HUES6 (cell line): ENCODE results near the gene SDC4.
A peak's percentile ranks its signal among the peaks of the same experiment; 100 is the strongest.

Experiments
- H3K27ac ChIP-seq: 2 replicates; pipeline ENCODE4 v1.7.0; 2013; ENCODE audit warnings: low read depth, mild to moderate bottlenecking, low read length, inconsistent platforms
- H3K27me3 ChIP-seq: 2 replicates; pipeline ENCODE4 v1.6.1; 2013; ENCODE audit warnings: low read length; ENCODE audit not compliant: control insufficient read depth, insufficient read depth
- H3K36me3 ChIP-seq: 2 replicates; pipeline ENCODE4 v1.6.1; 2013; ENCODE audit warnings: low read length; ENCODE audit not compliant: control insufficient read depth, insufficient read depth
- H3K4me1 ChIP-seq: 2 replicates; pipeline ENCODE4 v1.6.1; 2013; ENCODE audit warnings: low read length; ENCODE audit not compliant: control insufficient read depth, insufficient read depth
- H3K4me3 ChIP-seq: 2 replicates; pipeline ENCODE4 v1.5.1; 2013; ENCODE audit warnings: low read depth, low read length
- H3K9ac ChIP-seq: one replicate; pipeline ENCODE4 v1.6.1; 2013; ENCODE audit warnings: mild to moderate bottlenecking, low read length
- H3K9me3 ChIP-seq: 2 replicates; pipeline ENCODE4 v1.6.1; 2013; ENCODE audit warnings: low read depth, low read length; ENCODE audit not compliant: control insufficient read depth, insufficient read depth

Gene SDC4

DNA sequence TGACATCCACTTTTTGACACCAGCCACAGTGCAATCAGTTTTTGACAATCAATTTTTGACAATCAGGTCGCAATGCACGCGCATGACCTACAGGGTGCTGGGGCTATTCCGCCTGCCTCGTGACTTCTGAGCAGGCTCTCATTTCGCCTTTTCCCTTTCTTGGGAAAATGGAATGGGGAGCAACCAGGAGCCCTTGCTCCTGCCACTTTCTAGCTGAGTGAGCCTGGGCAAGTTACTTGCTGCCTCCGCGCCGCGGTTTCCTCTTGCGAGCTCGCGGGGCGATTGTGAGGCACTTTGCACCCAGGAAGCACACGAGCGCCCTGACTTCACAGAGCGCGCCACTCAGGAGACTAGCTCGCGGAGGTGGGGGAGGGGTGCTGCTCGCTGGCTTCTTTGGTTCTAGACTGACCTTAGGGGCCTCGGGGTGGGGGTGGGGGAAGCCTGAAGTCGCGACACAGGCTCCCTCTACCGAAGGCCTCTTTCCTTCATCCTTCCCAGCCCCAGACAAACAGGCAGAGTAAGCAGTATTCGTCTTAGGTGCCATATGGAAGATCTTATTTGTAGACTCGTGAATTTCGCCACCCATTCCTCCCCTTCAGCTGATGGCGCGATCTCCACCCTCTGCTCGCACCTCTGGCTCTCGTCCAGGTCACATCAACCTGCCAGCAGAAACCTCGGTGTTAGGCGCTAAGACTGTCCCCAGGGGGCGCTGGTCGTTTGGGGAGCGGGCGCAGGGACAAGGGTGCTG is 25.3 kb upstream of the SDC4 start:
- Histone ChIP-seq H3K9ac (peak overlapping the region; percentile 24), H3K4me1 (peaks cover 6% of the 10 kb centered on the region), H3K27me3 (peaks cover 14% of the 10 kb centered on the region), H3K4me3 (peak overlapping the region; percentile 63), H3K36me3 (0 out of 2 replicates have a peak, but pooled peaks cover 3% of the 10 kb centered on the region), H3K27ac (no peak overlapping the region), H3K9me3 (no peaks in the 10 kb centered on the region)

DNA sequence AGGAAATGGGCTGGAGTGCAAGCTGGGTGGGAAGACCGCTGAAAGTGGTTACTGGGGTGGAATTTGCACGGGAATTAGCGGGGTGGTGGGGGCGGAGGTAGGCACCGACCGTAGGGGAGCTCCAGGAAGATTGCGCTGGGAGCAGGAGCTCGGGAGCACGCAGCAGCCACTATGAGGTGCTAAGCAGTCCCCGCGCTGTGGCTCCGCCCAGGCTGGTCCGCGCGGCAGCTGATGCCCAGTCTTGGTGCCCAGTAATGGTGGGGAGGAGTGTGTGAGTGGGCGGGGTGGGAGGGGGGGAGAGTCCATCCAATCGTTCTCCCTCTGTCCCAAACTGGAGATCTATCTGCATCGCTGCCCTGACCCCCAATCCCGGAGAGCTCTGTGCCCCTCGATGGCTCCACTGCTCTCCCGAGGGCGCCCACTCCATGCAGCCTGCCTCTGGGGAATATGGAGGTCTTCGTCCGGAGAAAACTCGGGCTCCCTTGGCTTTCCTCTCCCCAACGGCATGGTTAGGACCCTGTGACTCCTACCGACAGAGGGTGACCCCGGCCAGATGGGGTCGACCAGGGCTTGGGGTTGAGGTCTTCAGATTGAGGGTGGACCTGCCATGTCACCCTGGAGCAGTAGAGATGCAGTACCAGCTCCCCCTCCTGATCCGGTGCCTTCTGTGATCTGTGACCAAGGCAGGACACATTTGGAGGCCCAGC is 24.6 kb upstream of the SDC4 start:
- Histone ChIP-seq H3K4me3 (peak overlapping the region; percentile 63), H3K4me1 (peaks cover 6% of the 10 kb centered on the region), H3K36me3 (peaks cover 5% of the 10 kb centered on the region; the same call in 1 of the 2 replicates), H3K9me3 (no peaks in the 10 kb centered on the region), H3K27ac (no peak overlapping the region), H3K9ac (peak overlapping the region; percentile 24), H3K27me3 (peaks cover 14% of the 10 kb centered on the region)

DNA sequence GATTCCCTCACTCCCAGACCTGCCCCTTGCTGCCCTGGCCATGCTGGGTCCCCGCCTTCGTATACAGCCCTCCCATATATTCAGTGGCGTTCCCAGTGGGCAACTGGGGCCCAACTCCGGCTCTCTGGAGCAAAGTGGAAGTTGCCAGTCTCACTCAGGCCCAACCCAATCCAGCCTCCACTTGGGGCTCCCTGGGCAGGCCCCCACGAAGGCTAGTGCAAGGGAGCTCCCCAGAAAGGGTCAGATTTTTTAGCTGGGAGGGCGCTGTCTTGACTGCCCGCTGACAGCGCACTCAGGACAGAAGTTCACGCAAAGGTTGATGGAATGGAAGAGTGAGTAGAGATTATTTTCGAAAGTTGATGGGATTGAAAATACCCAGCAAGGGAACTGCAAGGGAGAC is 24.0 kb upstream of the SDC4 start:
- H3K4me3 ChIP-seq, result peak overlapping the region; percentile 63; the same call in 1 of the 2 replicates
- H3K4me1 ChIP-seq, result peaks cover 6% of the 10 kb centered on the region
- H3K27ac ChIP-seq, result no peak overlapping the region
- no peaks in the 10 kb centered on the region for H3K9me3 ChIP-seq
- H3K9ac ChIP-seq, result no peak overlapping the region
- peaks cover 14% of the 10 kb centered on the region for H3K27me3 ChIP-seq
- peaks cover 10% of the 10 kb centered on the region for H3K36me3 ChIP-seq

DNA sequence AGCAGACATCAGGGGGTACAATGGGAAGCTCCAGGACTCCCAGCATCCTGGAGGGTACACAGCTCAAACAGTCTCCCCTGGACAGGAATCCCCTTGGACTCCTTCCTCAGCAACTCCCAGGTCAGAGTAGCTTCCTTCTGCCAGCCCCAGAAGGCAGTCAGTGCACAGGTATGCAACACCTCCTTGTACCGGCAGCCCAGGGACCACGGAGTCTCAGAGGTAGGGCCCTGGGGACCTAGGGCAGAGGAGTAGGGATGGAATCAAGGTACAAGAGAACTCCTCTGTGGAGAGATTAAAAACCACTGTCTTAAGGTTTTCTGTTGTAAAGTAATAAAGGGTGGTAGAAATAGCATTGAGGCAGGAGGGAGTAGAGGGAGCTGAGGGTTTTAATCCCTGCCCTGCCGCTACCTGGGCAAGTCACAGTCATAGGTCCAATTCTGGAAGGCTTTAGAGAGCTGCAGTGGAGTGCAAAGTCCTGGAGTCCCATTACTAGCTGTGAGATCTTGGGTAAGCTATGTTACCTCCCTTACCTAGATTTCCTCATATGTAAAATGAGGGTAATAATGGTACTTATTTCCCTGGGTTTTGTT is 22.4 kb upstream of the SDC4 start:
- peaks cover 24% of the 10 kb centered on the region for H3K36me3 ChIP-seq
- no peak overlapping the region for H3K9ac ChIP-seq
- no peak overlapping the region for H3K4me3 ChIP-seq
- no peak overlapping the region for H3K27ac ChIP-seq
- H3K9me3 ChIP-seq, result no peaks in the 10 kb centered on the region
- peaks cover 14% of the 10 kb centered on the region for H3K27me3 ChIP-seq
- H3K4me1 ChIP-seq, result peaks cover 6% of the 10 kb centered on the region

DNA sequence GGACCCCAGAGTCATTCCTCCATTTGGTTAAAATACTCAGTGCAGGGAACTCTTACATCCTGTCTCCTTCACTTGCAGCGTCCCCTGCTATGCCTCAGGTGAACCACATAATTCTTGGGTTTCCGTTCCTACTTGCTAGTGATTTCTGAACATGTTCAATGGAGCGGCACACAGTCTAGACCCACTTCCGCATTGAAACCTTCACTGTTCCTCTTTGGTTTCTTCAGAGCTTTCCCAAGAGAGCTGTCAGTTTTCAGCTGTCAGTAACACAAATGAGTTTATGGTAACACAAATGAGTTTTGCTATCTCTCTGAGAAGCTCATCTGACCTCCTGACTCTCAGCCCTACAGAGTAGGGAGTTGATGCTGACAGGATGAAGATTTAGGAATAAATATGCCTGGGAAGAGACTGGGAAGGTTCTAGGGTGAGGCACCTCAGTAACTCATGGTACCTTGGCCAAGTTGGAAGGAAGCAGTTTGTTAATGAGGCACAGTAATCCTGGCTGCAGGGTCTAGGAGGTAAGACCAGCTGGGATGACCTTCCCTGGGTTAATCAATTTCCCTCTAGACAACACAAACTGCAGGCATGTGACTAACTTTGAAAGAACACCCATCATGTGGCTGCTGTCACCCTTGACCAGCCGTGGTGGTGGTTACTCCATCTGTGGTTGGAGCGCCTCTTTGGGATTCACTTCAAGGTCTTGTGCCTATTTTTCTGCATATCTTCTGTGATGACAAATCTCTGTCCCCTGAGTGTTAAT is 20.2 kb upstream of the SDC4 start:
- peaks cover 5% of the 10 kb centered on the region for H3K4me1 ChIP-seq
- H3K4me3 ChIP-seq, result no peak overlapping the region
- peaks cover 27% of the 10 kb centered on the region for H3K36me3 ChIP-seq
- peaks cover 14% of the 10 kb centered on the region for H3K27me3 ChIP-seq
- no peak overlapping the region for H3K27ac ChIP-seq
- H3K9ac ChIP-seq, result no peak overlapping the region
- no peaks in the 10 kb centered on the region for H3K9me3 ChIP-seq

DNA sequence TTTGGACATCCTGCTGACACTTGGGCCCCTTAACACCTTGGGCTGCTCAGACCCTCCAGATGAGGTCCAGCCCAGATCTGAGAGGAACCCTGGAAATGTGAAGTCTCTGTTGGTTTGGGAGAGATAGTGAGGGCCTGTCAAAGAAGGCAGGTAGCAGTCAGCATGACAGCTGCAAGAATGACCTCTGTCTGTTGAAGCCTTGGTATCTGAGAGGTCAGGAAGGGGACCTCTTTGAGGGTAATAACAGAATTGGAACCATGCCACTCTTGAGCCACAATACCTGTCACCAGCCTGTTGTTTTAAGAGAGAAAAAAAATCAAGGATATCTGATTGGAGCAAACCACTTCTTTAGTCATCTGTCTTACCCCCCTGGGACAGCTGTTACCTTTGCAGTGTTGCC is 18.9 kb upstream of the SDC4 start:
- no peak overlapping the region for H3K27ac ChIP-seq
- H3K27me3 ChIP-seq, result 0 out of 2 replicates have a peak, but pooled peaks cover under 1% of the 10 kb centered on the region
- peaks cover 27% of the 10 kb centered on the region for H3K36me3 ChIP-seq
- H3K4me3 ChIP-seq, result no peak overlapping the region
- no peaks in the 10 kb centered on the region for H3K4me1 ChIP-seq
- H3K9ac ChIP-seq, result no peak overlapping the region
- H3K9me3 ChIP-seq, result no peaks in the 10 kb centered on the region

DNA sequence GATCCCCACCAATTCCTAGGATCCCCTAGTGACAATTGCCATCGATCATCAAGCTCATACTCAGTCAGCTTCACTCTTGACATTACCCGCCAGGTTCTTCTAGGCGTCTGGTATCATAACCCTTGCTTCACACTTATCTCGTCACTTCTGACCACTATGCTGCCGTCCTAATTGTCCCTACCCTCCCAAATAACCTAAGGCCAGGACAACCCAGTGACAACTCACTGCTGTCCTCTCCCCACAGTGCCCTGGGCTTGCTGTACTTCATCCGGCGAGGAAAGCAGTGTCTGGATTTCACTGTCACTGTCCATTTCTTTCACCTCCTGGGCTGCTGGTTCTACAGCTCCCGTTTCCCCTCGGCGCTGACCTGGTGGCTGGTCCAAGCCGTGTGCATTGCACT is 18.4 kb upstream of the SDC4 start:
- peaks cover 27% of the 10 kb centered on the region for H3K36me3 ChIP-seq
- no peaks in the 10 kb centered on the region for H3K9me3 ChIP-seq
- H3K27ac ChIP-seq, result no peak overlapping the region
- no peak overlapping the region for H3K4me3 ChIP-seq
- H3K9ac ChIP-seq, result no peak overlapping the region
- H3K27me3 ChIP-seq, result no peaks in the 10 kb centered on the region
- H3K4me1 ChIP-seq, result no peaks in the 10 kb centered on the region

DNA sequence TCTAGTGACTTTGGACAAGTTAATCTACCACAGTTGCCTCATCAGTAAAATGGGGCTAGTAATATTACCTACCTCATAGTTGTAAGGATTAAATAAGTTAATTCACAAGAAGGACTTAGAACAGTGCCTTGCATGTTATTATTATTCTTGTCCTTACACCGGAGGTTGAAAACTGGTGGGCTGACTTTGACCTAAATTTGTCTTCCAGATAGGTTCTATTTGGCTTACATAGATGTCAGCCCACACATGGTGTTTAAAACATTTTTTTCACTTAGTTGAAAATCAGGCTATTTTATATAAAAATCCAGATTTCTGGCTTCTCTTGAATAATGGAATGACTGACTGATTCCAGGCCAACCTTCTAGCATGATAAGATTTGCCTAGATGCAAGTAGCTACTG is 18.0 kb upstream of the SDC4 start:
- no peak overlapping the region for H3K27ac ChIP-seq
- no peaks in the 10 kb centered on the region for H3K4me1 ChIP-seq
- H3K27me3 ChIP-seq, result no peaks in the 10 kb centered on the region
- H3K9ac ChIP-seq, result no peak overlapping the region
- H3K4me3 ChIP-seq, result no peak overlapping the region
- H3K9me3 ChIP-seq, result no peaks in the 10 kb centered on the region
- H3K36me3 ChIP-seq, result peaks cover 27% of the 10 kb centered on the region

DNA sequence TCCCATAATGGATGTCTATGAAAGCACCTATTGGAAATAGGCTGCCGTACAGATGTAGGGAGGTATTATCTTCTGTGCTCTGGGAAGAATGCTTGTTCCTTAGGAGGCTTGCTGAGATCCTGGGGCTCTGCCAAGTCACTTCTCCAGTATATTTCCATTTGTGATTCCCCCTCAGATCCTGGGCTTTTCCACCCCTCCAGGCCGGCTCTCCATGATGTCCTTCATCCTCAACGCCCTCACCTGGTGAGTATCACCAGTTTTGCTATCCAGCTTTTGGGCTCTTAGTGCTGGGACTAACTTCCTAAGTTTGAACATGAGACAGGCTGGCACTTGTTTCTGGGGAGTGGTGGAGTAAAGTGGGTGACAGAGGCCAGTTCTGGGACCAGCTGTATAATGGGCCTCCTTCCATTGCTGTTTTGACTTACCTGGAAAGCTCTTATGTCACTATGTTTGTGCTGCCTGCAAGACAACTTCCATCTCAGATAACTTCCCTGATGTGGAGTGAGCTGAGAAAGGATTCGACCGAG is 17.3 kb upstream of the SDC4 start:
- peaks cover 27% of the 10 kb centered on the region for H3K36me3 ChIP-seq
- H3K9me3 ChIP-seq, result no peaks in the 10 kb centered on the region
- no peaks in the 10 kb centered on the region for H3K4me1 ChIP-seq
- H3K27me3 ChIP-seq, result no peaks in the 10 kb centered on the region
- H3K4me3 ChIP-seq, result no peak overlapping the region
- no peak overlapping the region for H3K9ac ChIP-seq
- H3K27ac ChIP-seq, result no peak overlapping the region

DNA sequence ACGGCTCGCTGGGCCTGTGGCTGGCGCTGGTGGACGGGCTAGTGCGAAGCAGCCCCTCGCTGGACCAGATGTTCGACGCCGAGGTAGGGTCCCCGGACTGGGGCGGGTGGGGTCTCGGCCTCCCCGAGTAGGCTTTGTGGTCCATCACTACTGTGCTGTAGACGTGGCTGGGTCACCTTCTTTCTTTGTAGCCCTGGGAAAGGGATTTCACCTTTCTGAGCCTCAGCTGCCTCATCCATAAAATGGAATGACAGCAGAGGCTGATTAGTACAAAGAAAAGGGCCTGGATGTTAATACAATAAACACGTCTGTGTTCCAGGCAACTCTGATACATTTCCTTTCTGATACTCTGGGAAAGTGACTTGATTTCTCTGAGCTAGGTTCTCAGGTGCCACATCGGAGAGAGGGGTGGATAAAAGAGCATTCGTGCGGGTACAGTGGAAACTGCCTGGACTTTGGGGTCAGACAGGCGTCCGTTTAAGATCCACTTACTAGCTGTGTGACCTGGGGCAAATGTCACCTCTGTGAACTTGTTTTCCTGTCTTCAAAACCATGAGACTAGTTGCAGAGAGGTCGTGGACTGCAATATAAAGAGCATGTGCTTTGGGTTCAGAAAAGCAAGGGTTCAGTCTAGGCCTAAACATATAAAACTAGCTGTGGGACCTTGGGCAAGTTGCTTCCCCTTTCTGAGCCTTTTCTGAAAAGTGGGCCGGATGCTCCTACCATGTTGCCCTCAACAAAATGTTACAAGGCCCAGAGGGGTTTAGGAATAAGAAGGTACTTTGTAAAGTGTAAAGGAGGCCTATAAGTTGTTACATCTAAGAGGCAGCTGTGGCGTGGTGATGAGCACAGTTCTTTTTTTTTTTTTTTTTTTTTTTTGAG is 15.6 kb upstream of the SDC4 start:
- H3K36me3 ChIP-seq, result peaks cover 27% of the 10 kb centered on the region
- peak overlapping the region; percentile 87 for H3K4me3 ChIP-seq
- H3K9ac ChIP-seq, result peak overlapping the region; percentile 90
- no peaks in the 10 kb centered on the region for H3K27me3 ChIP-seq
- peaks cover 4% of the 10 kb centered on the region; the same call in 1 of the 2 replicates for H3K4me1 ChIP-seq
- no peak overlapping the region for H3K27ac ChIP-seq
- H3K9me3 ChIP-seq, result no peaks in the 10 kb centered on the region
